Activated CD4-positive, alpha-beta T cell treated with anti-CD3 and anti-CD28 coated beads, Interleukin-2, Interleukin-6, amounts not matched to agents 100 ng/mL and 50 ng/mL, durations not matched to agents 16 hours and 8 hours (primary cell): ENCODE measurements around the gene ALLC.
"Not testable (repeated sequence)": the region's sequence is repeated elsewhere in the genome, so short reads cannot be mapped to it uniquely, and the experiment has no call there.

Experiments used
- DNase-seq: peaks from one replicate; pipeline ENCODE4 v3.0.0-alpha.2; 2020

Gene ALLC

GRCh38 chr2:3626812-3627499, 31.0 kb upstream of the ALLC start:
- DNase-seq: no peak

- DNase-seq: no peak
Measured at GRCh38 chr2:3627500-3628100, 30.4 kb upstream of the ALLC start.

GRCh38 chr2:3628241-3628679, 29.7 kb upstream of the ALLC start:
- DNase-seq: no peak

- no peak for DNase-seq
Measured at GRCh38 chr2:3628800-3629199, 29.2 kb upstream of the ALLC start.

- DNase-seq: no peak
Measured at GRCh38 chr2:3630631-3631030, 27.4 kb upstream of the ALLC start.

- no peak for DNase-seq
Measured at GRCh38 chr2:3631161-3631850, 26.7 kb upstream of the ALLC start.

GRCh38 chr2:3631851-3632659, 25.9 kb upstream of the ALLC start:
- DNase-seq: no peak

GRCh38 chr2:3633089-3633981, 24.7 kb upstream of the ALLC start:
- DNase-seq: no peak

GRCh38 chr2:3633982-3634595, 23.9 kb upstream of the ALLC start:
- no peak for DNase-seq

GRCh38 chr2:3634596-3635121, 23.3 kb upstream of the ALLC start:
- no peak for DNase-seq

GRCh38 chr2:3635171-3635974, 22.6 kb upstream of the ALLC start:
- no peak for DNase-seq

GRCh38 chr2:3635975-3636327, 22.0 kb upstream of the ALLC start:
- DNase-seq: not testable (repeated sequence)

GRCh38 chr2:3636586-3637310, 21.3 kb upstream of the ALLC start:
- no peak for DNase-seq

- no peak for DNase-seq
Measured at GRCh38 chr2:3637311-3637675, 20.7 kb upstream of the ALLC start.

- DNase-seq: no peak
Measured at GRCh38 chr2:3637692-3638455, 20.1 kb upstream of the ALLC start.

GRCh38 chr2:3638456-3638810, 19.6 kb upstream of the ALLC start:
- DNase-seq: no peak

GRCh38 chr2:3639015-3639630, 18.9 kb upstream of the ALLC start:
- no peak for DNase-seq

- no peak for DNase-seq
Measured at GRCh38 chr2:3639653-3640052, 18.3 kb upstream of the ALLC start.

- DNase-seq: no peak
Measured at GRCh38 chr2:3641181-3641580, 16.8 kb upstream of the ALLC start.
